HG03095 (cell line): Measurements from ENCODE around the gene RFNG.

Experiments
- ATAC-seq: cut with Tn5 transposase; IDR thresholded peaks from one replicate; pipeline ENCODE4 v1.9.1; 2021; ENCODE audit warnings: moderate library complexity; ENCODE audit not compliant: unreplicated experiment

The RFNG gene

GRCh38 chr17:82004517-82005455, 46.8 kb downstream of the RFNG start:
- ATAC-seq = no peak

- ATAC-seq = no peak
Observed at GRCh38 chr17:82003411-82004381, 47.9 kb downstream of the RFNG start.

DNA sequence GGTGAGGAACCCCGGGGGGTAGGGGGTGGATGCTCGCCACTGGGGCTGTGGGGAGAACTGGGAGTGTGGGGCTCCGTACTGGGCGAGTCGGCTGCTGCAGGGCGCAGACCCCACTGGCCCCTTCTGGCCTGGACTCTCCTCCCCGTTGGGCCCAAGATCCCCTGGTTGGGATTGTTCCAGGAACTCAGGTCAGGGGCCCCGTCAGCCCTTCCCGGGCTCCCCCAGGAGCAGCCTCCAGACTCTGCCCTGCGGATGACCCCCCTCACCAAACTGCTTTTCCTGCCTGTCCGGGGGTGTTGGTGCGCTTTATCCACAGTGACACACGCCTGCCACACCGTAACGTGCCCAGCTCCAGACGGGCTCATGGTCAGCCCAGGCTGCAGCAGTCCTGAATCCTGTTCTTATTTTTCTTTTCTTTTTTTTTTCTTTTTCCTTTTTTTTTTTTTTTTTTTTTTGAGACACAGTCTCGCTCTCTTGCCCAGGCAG, 50.0 kb downstream of the RFNG start:
- no peak for ATAC-seq

GRCh38 chr17:82000803-82001570, 50.6 kb downstream of the RFNG start:
- no peak for ATAC-seq

GRCh38 chr17:81999976-82000802, 51.4 kb downstream of the RFNG start:
- no peak for ATAC-seq

DNA sequence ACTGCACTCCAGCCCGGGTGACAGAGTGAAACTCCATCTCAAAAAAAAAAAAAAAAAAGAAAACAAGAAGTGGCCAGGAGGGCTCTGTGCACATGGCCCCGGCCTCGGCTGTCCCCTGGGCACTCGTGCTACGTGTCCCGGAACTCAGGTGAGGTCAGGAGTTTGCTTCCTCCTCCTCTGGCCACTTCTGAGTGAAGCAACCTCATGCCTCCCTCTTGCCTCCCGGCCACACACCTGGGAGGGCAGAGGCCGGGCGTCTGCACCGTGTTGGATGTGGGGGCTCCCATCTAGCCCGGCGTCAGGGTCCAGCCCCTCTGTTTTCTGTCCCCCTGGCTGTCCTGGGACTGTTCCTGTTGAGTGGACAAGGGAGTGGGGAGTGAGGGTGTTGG, 52.0 kb downstream of the RFNG start:
- no peak for ATAC-seq

DNA sequence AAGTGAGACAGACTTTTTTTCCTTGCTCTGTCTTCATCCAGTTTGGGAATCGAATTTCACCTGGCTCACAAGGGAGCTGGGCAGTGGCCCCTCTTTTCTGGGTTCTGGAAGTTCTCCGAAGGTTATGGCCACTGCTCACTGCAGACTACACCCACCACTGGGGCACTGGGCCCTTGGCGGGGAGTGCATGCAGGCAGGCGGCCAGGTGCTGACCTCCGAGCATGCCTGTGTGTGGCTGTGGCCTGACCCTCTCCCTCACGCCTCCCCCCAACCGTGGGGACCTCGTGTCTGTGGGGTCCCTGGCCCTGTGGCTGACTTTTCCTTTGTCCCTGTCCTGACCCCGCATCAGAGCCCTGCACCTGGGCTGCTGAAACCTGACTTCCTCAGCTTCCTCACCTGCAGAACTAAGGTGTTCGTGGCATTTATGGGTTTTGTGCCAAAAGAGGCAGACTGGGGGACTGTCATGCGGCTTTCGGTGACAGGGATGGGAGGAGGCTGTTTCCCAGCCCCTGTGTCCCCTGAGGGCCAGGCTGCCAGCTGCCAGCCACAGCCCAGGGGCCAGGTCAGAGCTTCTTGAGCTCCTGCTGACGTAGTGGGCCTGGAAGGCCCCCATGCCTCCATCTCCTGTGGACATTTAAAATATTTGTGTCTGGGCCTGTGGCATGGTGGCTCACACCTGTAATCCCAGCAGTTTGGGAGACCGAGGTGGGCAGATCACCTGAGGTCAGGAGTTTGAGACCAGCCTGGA, 52.7 kb downstream of the RFNG start:
- no peak for ATAC-seq

DNA sequence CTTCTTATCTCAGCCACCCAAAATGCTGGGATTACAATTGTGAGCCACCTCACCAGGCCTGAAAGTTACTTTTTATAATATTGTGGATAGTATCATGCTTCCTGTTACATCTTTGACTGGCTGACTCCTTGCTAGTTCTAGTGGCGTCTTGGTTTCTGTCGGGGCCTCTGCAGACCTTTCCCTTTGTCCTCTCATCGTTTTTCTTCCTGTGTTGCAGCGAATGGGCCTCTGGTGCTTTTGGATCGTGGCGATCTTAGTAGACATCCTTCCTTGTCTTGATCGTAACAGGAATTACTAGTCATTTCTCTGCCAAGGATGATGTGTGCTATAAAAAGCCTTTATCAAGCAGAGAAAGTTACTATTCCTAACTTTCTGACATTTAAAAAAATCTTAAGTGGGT, 53.4 kb downstream of the RFNG start:
- ATAC-seq = no peak
